Femur (tissue), 1 donor: ENCODE measurements around the gene MPP2.
"Not testable (repeated sequence)": the region's sequence is repeated elsewhere in the genome, so short reads cannot be mapped to it uniquely, and the experiment has no call there.

Experiments
- DNase-seq: peaks from one replicate; pipeline ENCODE4 v3.0.0-alpha.2; 2017

MPP2 gene, protein sequence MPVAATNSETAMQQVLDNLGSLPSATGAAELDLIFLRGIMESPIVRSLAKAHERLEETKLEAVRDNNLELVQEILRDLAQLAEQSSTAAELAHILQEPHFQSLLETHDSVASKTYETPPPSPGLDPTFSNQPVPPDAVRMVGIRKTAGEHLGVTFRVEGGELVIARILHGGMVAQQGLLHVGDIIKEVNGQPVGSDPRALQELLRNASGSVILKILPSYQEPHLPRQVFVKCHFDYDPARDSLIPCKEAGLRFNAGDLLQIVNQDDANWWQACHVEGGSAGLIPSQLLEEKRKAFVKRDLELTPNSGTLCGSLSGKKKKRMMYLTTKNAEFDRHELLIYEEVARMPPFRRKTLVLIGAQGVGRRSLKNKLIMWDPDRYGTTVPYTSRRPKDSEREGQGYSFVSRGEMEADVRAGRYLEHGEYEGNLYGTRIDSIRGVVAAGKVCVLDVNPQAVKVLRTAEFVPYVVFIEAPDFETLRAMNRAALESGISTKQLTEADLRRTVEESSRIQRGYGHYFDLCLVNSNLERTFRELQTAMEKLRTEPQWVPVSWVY

DNA sequence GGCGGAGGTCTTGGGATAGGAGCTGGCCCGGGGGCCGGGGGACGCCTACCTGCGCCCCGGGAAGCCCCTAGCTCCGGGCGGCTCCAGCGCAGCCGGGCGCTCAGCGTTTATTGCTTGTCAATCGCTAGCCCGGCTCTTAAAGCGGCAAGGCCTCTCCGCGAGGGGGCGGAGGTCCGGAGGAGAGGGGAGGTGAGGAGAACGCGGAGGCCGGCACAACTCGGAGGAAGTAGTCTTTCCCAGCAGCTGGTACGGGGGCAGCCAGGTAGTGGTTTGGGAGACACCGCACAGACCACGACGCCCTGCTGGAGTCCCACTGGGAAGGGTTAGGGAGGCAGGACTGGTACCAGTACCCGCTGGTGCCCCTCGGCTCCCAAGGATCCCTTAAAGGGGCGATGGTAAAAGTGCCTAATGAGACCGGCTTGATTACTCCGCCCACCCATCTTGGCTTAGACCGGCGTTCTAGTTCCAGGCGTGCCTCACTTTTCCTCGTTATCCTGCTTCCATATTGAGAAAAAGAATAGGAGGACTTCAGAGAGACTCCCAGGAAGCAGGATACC, at the start of gene MPP2:
Gene MPP2, minus strand, starts transcription at position 112 of the 557 bp plus-strand sequence. CDS start 3,076 bp downstream, outside the sequence.
- DNase-seq, result peak; percentile 90

DNA sequence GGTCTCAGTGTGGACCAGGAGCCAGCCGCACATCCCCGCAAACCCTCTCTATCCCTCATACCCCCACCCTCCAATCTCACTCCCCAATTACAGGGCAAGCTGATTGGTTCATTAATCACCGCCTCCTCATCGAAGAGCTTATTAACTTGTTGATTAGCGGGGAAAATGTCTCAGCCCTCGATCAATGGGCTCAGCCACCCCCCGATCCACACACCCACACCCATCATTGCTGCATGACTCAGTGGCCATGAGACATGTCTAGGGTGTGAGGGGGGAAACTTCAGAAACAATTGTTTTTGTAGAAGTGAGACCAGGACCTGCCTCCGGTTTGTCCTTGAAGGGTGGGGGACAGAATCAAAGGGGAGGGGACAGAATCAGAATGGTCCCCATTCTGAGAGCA, 48.9 kb upstream of the MPP2 start:
- DNase-seq, result no peak

DNA sequence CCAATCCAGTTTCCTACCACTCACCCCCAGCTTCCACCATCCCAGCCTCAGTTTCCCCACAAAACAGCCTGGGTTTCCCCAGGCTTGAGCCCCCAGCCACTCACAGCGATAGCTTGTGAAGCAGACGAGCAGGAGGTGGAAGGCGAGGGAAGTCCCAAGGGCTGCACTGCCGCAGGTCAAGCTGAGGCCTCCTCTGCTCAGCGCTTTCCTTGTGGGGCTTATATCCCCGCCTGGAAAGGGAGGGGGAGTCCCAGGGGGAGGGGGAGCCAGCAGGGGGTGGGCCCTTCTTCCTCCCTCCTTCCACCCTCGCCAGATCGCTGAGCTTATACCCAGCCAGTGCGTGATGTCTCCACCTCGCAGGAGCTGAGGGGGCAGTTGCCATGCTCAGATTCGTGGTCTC, 46.4 kb upstream of the MPP2 start, which contains the start of gene PYY:
Gene PYY, minus strand, starts transcription at position 195 of the 400 bp plus-strand sequence. CDS start 457 bp downstream, outside the sequence.
- DNase-seq, result no peak

DNA sequence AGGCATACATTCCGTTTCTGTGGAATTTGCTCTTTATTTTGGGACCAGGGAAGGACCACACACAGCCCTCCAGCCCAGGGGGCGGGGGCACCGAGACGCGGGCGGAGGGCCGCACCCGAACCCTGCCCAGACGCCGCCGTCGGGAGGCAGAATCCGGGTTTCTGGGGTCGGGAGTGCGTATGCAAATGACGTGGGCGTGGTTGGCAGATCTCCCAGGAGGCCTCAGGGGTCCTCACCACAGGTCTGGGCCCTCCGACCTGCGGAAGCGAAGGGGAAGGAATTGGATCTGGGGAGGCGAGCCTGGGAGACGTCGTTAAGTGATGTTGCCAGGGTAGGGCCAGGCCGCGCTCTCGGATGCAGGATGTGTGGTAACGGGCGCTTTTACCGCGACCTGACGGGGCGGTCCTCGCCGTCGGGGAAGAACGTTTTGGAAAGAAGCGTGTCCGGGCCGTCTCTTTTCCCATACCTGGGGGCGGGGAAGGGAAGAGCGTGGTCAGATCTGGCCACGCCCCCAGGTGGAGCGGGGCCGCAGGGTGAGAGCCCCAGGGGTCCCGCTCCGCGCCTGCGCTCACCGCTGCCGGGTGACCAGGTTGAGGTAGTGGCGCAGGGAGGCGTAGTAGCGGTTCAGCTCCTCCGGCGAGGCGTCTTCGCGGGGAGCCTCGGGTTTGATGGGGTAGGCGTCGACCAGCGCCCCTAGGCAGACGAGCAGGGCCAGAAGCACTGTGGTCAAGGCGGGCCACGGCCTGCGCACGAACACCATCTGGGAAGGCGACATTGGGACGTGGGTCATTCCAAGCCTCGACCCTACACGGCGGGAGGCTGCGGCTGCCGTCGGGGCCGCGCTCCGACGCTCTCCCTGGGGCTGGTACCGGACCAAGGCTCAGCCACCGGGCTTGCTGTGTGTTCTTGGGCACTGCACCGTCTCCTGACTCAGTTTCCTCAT, 45.7 kb upstream of the MPP2 start:
- peak; percentile 35 for DNase-seq

DNA sequence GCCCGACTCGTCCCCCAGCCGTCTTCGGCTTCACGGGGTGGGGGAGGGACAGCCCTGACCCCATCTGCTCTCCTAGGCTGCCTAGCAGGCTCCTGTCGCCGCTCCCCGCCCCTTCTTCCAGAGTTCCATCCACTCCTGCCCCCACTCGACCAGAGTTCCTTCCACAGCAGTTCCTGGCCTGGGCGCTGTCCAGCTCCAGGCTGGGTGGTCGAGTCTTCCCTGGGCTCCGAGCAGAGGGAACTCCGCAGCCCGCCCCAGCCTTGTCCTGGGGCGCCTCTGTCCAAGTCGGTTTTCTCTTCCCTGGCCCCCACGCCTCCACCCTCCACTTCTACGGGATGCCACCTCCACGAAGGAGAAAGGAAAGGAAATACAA, 45.0 kb upstream of the MPP2 start:
- DNase-seq, result peak; percentile 52

DNA sequence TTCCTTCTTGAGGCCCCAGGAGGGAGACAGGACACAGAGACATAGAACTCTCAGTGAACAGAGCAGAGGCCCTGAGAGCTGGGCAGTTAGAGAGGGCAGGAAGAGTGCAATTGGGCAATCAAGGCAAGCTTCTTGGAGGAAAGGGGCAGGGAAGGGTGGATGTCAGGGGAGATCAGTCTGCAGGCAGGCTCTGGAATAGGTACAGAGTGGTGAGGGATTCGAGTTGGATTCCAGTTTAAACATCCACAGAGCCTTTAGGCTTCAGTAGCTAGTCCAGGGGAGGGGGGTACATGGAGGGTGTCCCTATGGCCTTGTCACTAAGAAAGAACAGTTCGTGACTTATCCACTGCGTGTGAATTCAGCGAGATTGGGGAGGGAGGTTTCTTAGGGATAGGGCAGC, 44.4 kb upstream of the MPP2 start:
- no peak for DNase-seq

DNA sequence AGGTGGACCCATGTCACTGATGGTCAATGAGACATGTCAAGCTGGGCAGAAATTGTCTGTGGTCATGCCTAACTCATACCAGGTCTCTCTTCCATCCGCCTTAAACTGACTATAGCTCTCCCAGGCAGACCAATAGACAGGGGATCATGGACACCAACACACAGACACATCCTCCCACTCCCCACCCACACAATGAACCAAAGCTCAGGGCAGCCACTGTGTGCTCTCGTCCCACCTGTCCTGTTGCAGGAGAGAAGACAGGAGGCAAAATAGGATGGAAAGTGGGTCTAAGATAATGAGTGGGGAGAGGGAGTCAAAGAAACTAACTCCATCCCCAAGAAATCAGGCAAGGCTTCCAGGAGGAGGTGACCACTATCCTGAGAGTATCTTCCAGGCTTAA, 43.2 kb upstream of the MPP2 start:
- DNase-seq, result no peak

DNA sequence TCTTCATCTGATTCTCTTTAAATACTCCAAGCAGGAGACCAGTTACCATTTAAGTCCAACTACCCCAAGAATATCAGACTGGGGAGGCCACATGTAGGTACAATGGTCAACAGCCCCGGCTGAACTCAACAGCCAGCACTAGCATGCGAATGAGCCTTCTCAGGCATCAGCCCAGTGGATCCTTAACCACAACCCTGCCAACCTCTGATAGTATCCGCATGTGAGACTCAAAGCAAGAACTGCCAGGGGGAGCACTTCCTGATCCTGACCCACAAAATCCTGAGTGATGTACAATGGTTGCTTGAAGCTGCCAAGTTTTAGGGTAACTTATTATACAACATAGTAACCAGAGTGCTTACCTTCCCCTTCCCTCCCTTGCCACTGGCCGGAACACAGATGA, 42.4 kb upstream of the MPP2 start:
- DNase-seq, result no peak

DNA sequence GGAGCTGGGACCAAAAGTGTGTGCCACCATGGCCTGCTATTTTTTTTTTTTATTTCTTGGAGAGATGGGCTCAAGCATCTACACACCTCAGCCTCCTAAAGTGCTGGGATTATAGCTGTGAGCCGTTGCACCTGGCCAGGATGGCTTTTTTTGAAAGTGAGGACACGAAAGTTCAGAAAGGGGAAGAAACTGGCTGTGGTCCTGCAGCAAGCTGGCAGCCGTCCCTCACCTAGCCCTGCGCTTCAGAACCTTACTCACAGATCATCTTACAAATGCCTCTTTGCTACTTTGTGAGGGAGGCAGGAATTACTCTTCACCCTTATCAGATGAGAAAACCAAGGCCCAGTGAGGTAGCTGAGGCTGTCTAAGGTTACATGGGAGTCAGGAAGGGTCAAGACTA, 39.4 kb upstream of the MPP2 start:
- no peak for DNase-seq

DNA sequence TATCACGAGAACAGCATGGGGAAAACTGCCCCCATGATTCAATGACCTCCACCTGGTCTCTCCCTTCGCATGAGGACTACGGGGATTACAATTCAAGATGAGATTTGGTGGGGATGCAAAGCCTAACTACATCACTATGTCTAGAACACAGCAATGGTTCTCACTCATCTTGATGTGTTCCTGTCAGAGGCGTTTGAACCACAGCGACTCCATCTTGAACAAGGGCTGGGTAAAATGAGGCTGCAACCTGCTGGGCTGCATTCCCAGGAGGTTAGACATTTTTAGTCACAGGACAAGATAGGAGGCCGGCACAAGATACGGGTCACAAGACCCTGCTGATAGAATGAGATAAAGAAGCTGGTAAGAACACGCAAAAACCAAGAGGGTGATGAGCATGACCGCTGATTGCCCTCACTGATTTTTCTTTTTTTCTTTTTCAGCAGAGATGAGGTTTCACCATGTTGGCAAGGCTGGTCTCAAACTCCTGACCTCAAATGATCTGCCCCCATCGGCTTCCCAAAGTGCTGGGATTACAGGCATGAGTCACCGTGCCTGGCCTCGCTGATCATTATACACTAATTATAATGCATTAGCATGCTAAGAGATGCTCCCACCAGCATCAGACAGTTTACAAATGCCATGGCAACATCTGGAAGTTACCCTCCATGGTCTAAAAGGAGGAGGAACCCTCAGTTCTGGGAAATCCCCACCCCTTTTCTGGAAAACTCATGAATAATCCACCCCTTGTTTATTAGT, 37.9 kb upstream of the MPP2 start:
- DNase-seq, result no peak

DNA sequence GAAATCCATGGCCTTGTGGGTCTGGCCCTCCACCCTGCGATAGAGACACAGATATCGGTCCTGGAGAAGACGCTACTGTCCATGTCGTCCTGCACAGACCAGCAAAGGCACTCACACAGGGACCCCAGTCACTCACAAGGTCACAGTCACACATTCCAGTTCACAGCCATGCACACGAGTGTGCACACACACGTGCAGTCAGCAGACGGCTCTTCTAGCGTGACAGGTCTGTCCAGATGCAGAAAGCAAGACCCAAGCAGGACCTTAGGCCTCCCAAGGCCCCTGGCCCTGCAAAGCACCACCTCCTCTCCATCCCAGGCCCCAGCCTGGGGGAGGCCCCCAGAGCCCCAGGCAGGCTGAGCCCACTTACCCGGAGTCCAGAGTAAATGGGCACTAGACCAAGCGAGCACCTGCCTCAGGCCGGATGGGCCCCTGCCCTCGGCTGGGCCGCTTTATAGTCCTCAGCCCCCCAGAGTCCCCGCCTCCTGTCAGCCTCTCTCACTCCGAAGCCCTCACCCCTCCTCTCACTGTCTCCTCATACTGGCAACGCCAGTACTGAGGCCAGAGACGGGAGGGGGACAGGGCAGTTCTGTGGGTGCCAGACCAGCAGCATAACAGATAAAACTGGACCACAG, 34.8 kb upstream of the MPP2 start, which contains the start of gene PPY:
Gene PPY, minus strand, starts transcription at position 426 of the 635 bp plus-strand sequence. CDS start 822 bp downstream, outside the sequence.
- DNase-seq, result no peak

DNA sequence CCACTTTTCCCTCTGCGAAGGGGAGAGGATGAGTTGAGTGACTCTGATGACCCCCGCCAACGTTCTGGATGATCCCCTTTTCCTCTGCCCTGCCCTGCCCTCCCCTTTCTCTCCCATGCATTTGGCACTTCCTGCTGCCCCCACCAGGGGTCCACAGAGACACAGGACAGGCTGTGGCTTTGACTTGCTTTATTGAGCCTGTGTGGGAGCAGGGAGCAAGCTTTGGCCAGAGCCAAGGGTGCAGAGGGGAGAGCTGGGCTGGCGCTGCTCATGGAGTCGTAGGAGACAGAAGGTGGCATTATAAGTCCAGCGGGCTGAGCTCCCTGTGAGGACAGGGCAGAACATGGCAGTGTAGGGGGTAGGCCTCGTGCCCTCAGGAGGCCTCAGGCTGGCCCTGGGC, 33.3 kb upstream of the MPP2 start:
- DNase-seq, result no peak

DNA sequence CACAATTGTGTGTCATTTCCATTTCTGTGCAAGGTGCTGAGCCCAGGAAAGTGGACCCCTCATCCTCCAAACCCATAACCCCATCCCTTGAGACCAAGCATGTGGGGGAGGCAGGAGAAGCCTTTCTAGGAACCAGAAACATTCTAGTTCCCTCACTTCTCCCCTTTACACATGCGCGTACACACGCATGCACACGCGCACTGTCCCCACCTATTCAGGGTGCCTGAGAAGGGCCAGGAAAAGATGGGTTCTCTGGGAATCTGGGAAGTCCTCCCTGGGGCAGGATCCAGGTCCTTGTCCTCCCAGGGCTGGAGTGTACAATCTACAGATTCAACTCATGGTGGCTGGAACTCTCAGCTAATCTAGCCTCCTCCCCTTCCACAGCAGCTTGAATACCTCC, 32.5 kb upstream of the MPP2 start:
- no peak for DNase-seq

DNA sequence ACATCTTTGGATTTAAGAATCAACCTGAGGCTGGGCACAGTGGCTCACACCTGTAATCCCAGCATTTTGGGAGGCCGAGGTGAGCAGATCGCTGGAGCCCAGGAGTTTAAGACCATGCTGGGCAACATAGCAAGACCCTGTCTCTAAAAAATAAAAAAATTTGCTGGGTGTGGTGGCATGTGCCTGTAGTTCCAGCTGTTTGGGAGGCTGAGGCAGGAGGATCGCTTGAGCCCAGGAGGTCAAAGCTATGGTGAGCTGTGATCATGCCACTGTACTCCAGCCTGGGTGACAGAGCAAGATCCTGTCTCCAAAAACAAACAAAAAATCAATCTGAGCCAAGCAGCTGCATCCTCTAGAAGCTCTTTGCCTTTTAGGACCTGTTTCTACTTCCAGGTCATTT, 32.1 kb upstream of the MPP2 start:
- not testable (repeated sequence) for DNase-seq

DNA sequence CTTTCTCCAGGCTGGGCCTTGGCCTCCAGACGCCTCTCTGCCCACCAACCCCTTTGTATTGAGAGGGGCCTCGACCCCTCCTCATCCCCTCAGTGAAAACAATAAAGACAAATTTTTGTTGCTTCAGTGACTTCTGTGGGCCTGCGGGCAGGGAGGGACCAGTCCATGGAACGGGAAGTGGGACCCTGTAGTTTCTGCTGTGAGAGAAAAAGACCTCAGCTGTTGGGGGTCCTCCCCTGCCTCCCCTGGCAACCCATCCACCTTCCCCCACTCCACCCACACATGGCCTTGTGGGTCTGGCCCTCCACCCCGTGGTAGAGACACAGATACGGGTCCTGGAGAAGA, 31.5 kb upstream of the MPP2 start:
- no peak for DNase-seq

DNA sequence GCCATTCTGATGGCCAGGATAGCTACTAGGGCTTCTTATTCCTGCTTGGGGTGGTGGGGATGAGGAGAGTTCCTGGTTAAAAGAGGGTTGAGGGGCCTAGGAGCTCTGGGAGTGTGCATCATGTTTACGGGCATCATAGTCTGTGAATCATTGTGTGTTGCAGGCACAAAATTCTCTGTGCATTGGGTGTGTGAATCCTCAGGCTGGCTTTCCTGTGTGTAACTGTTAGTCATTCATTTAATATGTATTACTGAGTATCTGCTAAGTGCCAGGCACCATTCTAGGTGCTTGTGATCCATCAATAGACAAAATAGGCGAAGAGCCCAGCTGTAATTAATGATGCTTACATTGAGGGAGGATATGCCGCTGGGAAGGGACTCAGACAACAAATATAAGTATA, 29.1 kb upstream of the MPP2 start:
- DNase-seq, result no peak

DNA sequence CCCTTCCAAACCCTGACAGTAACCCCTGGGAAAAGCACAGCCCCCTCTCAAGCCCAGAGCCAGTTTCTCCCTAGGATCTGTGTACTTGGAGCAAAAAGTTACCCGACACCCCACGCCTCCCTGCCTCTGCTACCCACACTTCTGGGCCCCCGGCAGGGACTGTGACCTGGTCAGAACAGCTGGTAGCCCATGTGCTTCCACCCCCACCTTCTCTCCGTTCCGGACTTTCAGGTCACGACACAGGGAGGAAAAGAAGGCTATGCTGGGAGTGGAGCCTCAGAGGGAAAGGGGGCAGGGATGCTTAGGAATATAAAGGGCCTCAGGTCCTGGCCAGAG, 28.6 kb upstream of the MPP2 start:
- DNase-seq, result no peak

DNA sequence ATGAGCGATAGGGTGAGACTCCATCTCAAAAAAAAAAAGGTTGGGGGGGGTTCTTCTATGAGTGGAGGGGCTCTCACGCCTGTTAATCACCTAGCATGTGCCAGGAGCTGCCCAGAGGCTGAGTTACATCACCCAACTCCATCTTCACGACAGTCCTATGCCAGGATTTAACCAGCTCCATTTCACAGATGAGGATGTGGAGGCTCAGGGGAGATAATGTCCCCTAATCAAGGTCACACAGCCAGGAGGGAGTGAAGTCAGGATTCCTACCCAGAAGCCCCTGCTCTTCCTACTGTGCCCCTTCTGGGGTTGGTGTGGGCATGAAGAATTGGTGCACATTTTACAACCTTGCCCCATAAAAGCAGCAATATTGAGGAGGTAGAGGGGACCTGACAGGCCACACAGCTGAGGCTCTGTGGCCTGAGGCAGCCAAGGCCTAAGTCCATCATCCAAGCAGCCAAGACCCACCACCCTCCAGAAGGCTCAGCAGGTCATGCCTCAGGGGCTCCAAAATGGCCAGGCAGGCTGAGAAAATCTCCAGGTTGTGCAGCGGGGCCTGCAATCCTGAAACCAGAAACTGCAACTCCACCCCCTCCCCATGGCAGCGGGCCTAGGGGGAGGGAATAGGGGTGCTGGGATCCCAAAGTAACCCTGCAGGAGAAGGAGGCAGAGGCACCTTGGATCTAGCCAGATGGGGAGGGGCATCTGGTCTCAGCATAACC, 28.0 kb upstream of the MPP2 start:
- no peak for DNase-seq

DNA sequence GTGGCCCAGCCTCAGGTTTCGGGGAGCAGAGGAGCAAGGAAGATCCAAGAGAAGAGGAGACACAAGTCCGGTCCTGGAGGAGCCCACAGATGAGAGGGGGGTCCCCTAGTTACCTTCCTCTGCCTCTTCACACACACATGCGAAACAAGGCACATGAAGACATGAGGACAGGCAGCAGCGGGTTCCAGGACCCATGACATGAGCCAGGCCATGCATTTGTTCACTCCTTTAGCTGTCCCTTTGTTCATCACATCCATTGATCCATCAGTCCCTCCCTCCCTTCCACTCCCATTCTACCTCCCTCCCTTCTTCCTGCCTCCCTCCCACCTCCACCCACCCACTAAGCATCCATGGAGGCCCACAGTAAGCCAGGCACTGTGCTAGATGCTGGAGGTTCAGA, 25.6 kb upstream of the MPP2 start:
- DNase-seq, result no peak

DNA sequence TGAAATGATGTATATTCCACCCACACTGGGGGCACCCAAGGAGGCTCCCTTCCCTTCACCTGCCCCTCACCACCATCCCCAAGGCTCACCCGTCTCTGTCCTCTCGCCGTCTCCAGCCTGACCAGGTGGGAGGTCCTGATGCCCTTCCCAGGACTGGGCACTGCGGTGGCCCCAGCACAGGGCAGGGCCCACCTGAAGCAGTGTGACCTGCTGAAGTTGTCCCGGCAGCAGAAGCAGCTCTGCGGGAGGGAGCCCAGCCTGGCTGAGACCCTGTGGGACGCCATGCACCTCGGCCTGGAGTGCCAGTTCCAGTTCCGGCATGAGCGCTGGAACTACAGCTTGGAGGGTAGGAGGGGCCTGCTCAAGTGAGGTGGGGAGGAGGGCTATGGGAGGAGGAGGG, 25.0 kb upstream of the MPP2 start:
- no peak for DNase-seq

DNA sequence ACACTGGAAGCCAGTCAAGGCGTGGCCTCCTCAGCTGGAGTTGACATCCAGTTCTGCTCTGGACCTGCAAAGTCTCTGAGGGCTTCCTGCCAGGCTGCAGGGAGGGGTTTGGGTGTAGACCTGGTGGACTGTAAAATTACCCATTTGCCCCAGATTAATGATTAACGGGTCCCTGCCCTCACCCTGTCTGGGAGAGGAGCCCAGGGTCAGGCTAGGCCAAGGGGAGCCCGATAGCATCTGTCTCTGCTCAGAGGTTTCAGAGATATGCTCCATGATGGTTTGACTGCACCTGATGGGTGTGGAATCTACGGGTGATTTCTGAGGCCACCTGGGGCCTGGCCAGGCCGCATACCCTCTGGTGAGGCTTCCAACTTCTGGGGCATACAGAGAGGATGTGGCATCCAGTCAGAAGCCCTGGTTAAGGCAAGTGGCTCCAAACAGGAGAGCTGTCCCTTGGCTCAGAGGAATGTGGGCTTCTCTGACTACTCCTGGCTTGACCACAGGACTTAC, 23.8 kb upstream of the MPP2 start:
- DNase-seq, result no peak
